Femur (tissue), 1 donor: Measurements from ENCODE around the gene B3GALT2.

Source experiments
- DNase-seq: peaks from one replicate; pipeline ENCODE4 v3.0.0-alpha.2; 2017

The B3GALT2 gene

GRCh38 chr1:193181985-193182384 lies 4.4 kb downstream of the B3GALT2 start:
- DNase-seq, result no peak

- no peak for DNase-seq
These were observed 4.9 kb downstream of the B3GALT2 start for GRCh38 chr1:193181536-193181935.

GRCh38 chr1:193179094-193179493 lies 7.3 kb downstream of the B3GALT2 start:
- no peak for DNase-seq

- DNase-seq, result no peak
These were observed 9.6 kb downstream of the B3GALT2 start for GRCh38 chr1:193176788-193177187.

GRCh38 chr1:193176113-193176512 lies 10.3 kb downstream of the B3GALT2 start:
- DNase-seq, result no peak

- no peak for DNase-seq
These were observed 29.1 kb downstream of the B3GALT2 start for GRCh38 chr1:193157360-193157759.

- no peak for DNase-seq
These were observed 29.6 kb downstream of the B3GALT2 start for GRCh38 chr1:193156822-193157142.

- DNase-seq, result no peak
These were observed 30.1 kb downstream of the B3GALT2 start for GRCh38 chr1:193156117-193156821.

- DNase-seq, result no peak
These were observed 41.4 kb downstream of the B3GALT2 start for GRCh38 chr1:193144999-193145398.

- DNase-seq, result no peak
These were observed 42.0 kb downstream of the B3GALT2 start for GRCh38 chr1:193144361-193144938.

- DNase-seq, result no peak
These were observed 43.1 kb downstream of the B3GALT2 start for GRCh38 chr1:193143285-193143684.

GRCh38 chr1:193142409-193142808 lies 44.0 kb downstream of the B3GALT2 start:
- DNase-seq, result no peak

- DNase-seq, result no peak
These were observed 44.6 kb downstream of the B3GALT2 start for GRCh38 chr1:193141804-193142203.

GRCh38 chr1:193140254-193140653 lies 46.2 kb downstream of the B3GALT2 start:
- no peak for DNase-seq

- DNase-seq, result no peak
These were observed 55.0 kb downstream of the B3GALT2 start for GRCh38 chr1:193131266-193131860.
